Peyer's patch (tissue), 4 donors: ENCODE results near the gene EHMT2.

Experiments used
- CTCF ChIP-seq, 6 experiments: fragments of 450-650 bp in 4 of 6; fragments of 200-600 bp in 2 of 6; sonication (generic) in 1 of 6; IDR thresholded peaks; one replicate each; pipeline ENCODE4 v1.5.1; 2017 to 2019; ENCODE audit warnings: antibody characterized with exemption in 6 of 6, mild to moderate bottlenecking in 3 of 6, moderate library complexity in 1 of 6
- POLR2A ChIP-seq, 2 donors: fragments of 450-650 bp; IDR thresholded peaks; one replicate each; pipeline ENCODE4 v1.5.1; 2017; ENCODE audit warnings: antibody characterized with exemption in 2 of 2, mild to moderate bottlenecking in 2 of 2, moderate library complexity in 2 of 2

- TF ChIP-seq POLR2A (IDR thresholded peaks at IDR 0.05), result no peak
- no peak for TF ChIP-seq CTCF (IDR thresholded peaks at IDR 0.05)
These were observed 32.7 kb downstream of the EHMT2 start for GRCh38 chr6:31864818-31865204.
